Urothelium cell line (cell line): ENCODE results near the gene LYRM4.

Experiments
- DNase-seq: peaks from one replicate; pipeline ENCODE4 v3.0.0; 2011; ENCODE audit warnings: low spot score, mixed read lengths
- FAIRE-seq: peaks from 2 replicates; lab custom pipeline; 2011; peaks lifted over from hg19 to GRCh38; lab: Jason Lieb, UNC

LYRM4 gene

GRCh38 chr6:5260661-5261544 lies at the start of gene LYRM4, which contains the start of gene FARS2:
Gene LYRM4 (minus strand): TSS chr6:5260950. CDS start chr6:5260733, 217 bp downstream.
Gene FARS2 (plus strand): TSS chr6:5261513.
- peak; percentile 93 for DNase-seq
- FAIRE-seq: no peak

- no peak for DNase-seq
- FAIRE-seq: no peak
These were observed 47.3 kb upstream of the LYRM4 start for GRCh38 chr6:5308066-5308465.

- DNase-seq (no peak), FAIRE-seq (no peak)
These were observed 46.3 kb upstream of the LYRM4 start for GRCh38 chr6:5307058-5307457.

- DNase-seq (no peak), FAIRE-seq (no peak)
These were observed 45.3 kb upstream of the LYRM4 start for GRCh38 chr6:5305968-5306626.

GRCh38 chr6:5303682-5304081 lies 42.9 kb upstream of the LYRM4 start:
- no peak for FAIRE-seq
- no peak for DNase-seq

- FAIRE-seq (no peak), DNase-seq (peak; percentile 12)
These were observed 42.4 kb upstream of the LYRM4 start for GRCh38 chr6:5302995-5303622.

- no peak for DNase-seq
- FAIRE-seq: no peak
These were observed 41.6 kb upstream of the LYRM4 start for GRCh38 chr6:5302220-5302946.

GRCh38 chr6:5300206-5300764 lies 39.5 kb upstream of the LYRM4 start:
- no peak for FAIRE-seq
- DNase-seq: no peak

GRCh38 chr6:5295623-5296022 lies 34.9 kb upstream of the LYRM4 start:
- FAIRE-seq: no peak
- DNase-seq: no peak

- FAIRE-seq (no peak), DNase-seq (no peak)
These were observed 33.9 kb upstream of the LYRM4 start for GRCh38 chr6:5294392-5295211.

- no peak for DNase-seq
- no peak for FAIRE-seq
These were observed 32.9 kb upstream of the LYRM4 start for GRCh38 chr6:5293692-5294091.

GRCh38 chr6:5292154-5292553 lies 31.4 kb upstream of the LYRM4 start:
- FAIRE-seq (no peak), DNase-seq (no peak)

GRCh38 chr6:5290500-5290899 lies 29.8 kb upstream of the LYRM4 start:
- FAIRE-seq (no peak), DNase-seq (no peak)

GRCh38 chr6:5290097-5290496 lies 29.3 kb upstream of the LYRM4 start:
- FAIRE-seq: no peak

GRCh38 chr6:5287966-5288297 lies 27.2 kb upstream of the LYRM4 start:
- FAIRE-seq: no peak
- DNase-seq: no peak

More at GRCh38 chr6:5290097-5290496, 29.3 kb upstream of the LYRM4 start:
- DNase-seq: no peak

GRCh38 chr6:5287205-5287965 lies 26.6 kb upstream of the LYRM4 start:
- FAIRE-seq: no peak
- DNase-seq: peak; percentile 58

- DNase-seq (no peak), FAIRE-seq (no peak)
These were observed 26.0 kb upstream of the LYRM4 start for GRCh38 chr6:5286780-5287179.

GRCh38 chr6:5285526-5285925 lies 24.8 kb upstream of the LYRM4 start:
- FAIRE-seq (no peak), DNase-seq (no peak)

- no peak for FAIRE-seq
- no peak for DNase-seq
These were observed 24.3 kb upstream of the LYRM4 start for GRCh38 chr6:5285081-5285480.
